ENCODE measurements around the gene PLCH1.

The PLCH1 gene

GRCh38 chr3:155335724-155336354 is 409.0 kb downstream of the PLCH1 start:
- no peak for DNase-seq (ENCODE audit: low read depth in 3 of 3)

GRCh38 chr3:155334914-155335723 is 409.8 kb downstream of the PLCH1 start:
- DNase-seq (ENCODE audit: low read depth in 3 of 3), result no peak

GRCh38 chr3:155334215-155334913 is 410.5 kb downstream of the PLCH1 start:
- DNase-seq (ENCODE audit: low read depth in 3 of 3), result no peak

GRCh38 chr3:155332716-155333115 is 412.2 kb downstream of the PLCH1 start:
- no peak for DNase-seq (ENCODE audit: low read depth in 3 of 3)

GRCh38 chr3:155331078-155331477 is 413.8 kb downstream of the PLCH1 start:
- no peak for DNase-seq (ENCODE audit: low read depth in 3 of 3)

- no peak for DNase-seq (ENCODE audit: low read depth in 3 of 3)
These were observed 414.5 kb downstream of the PLCH1 start for GRCh38 chr3:155330370-155330769.

GRCh38 chr3:155329513-155330048 is 415.3 kb downstream of the PLCH1 start:
- DNase-seq (ENCODE audit: low read depth in 3 of 3), result no peak

GRCh38 chr3:155327871-155328270 is 417.0 kb downstream of the PLCH1 start:
- DNase-seq (ENCODE audit: low read depth in 3 of 3), result no peak

- no peak for DNase-seq (ENCODE audit: low read depth in 3 of 3)
These were observed 417.4 kb downstream of the PLCH1 start for GRCh38 chr3:155327430-155327829.

- no peak for DNase-seq (ENCODE audit: low read depth in 3 of 3)
These were observed 418.0 kb downstream of the PLCH1 start for GRCh38 chr3:155326901-155327300.

GRCh38 chr3:155326244-155326643 is 418.6 kb downstream of the PLCH1 start:
- DNase-seq (ENCODE audit: low read depth in 3 of 3), result no peak
